Activated T-helper 1 cell treated with Interleukin-2 at 50 U/mL for 16 hours (primary cell): ENCODE data around the gene GOLGA8J.
"Not testable (repeated sequence)": the region's sequence is repeated elsewhere in the genome, so short reads cannot be mapped to it uniquely, and the experiment has no call there.

Experiments used
- DNase-seq: peaks from one replicate; pipeline ENCODE4 v3.0.0-alpha.2; 2020; ENCODE audit warnings: low read depth

GOLGA8J gene

DNA sequence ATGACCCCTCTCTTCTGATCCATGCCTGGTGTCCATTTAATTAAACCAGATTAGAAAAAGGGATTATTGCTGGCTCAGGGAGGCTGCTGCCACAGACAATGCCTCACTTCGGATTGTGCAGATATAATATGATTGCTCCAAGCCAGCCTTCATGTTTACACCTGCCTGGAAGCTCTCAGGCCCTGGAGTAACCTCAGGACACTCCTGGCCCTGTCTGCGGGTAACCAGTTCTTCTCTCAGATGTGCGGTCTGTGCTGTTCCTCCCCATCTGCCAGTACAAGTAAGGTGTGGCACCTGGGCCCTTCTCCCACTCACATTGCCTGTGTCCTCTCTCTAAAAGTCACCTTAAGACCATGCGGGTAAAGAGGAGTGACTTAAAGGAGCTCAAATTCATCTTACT lies 8.8 kb upstream of the GOLGA8J start:
- no peak for DNase-seq

DNA sequence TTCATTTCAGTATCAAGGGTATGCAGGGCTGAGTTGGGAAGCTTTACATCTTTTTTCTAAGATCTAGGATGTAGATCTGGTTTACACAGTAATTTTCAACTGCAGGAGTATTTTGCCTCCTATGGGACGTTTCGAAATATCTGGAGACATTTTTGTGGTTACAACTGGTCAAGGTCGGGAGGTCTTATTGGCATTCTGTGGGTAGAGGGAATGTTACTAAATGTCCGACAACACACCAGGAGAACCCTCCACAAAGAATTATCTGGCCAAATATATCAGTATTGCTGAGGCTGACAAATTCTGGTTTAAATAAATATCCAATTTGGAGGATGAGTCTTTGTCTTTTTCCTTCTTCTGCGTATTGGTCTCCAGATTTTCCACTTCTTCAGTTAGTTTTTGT lies 1.9 kb upstream of the GOLGA8J start:
- not testable (repeated sequence) for DNase-seq

DNA sequence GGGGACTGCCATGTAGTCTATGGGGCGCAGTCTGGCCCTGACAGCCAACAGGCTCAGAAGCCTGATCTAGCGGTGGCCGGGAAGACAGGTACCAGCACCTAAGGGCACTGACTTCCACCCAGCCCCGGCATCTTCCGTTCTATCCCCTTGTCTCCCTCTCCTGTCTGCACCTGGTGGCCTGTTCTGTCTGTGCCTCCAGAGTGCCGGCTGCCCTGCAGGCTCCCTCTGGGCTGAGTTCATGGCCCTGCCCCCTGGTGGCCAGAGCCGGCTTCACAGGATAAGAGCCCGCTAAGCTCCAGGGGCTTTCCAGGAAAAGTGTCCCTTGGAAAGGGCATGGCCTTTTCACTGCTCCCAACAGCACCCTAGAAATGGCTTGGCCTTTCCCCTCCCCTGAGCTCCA lies 15.1 kb downstream of the GOLGA8J start:
- DNase-seq, result not testable (repeated sequence)

DNA sequence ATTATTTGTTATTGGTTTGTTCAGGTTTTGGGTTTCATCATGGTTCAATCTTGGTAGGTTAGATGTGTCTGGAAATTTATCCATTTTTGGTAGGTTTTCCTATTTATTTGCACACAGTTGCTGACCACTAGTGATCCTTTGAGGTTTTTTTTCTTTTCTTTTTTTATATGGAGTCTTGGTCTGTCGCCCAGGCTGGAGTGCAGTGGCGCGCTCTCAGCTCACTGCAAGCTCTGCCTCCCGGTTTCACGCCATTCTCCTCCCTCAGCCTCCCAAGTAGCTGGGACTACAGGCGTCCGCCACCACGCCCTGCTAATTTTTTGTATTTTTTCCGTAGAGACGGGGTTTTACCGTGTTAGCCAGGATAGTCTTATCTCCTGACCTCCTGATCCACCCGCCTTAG lies 20.1 kb downstream of the GOLGA8J start:
- not testable (repeated sequence) for DNase-seq

DNA sequence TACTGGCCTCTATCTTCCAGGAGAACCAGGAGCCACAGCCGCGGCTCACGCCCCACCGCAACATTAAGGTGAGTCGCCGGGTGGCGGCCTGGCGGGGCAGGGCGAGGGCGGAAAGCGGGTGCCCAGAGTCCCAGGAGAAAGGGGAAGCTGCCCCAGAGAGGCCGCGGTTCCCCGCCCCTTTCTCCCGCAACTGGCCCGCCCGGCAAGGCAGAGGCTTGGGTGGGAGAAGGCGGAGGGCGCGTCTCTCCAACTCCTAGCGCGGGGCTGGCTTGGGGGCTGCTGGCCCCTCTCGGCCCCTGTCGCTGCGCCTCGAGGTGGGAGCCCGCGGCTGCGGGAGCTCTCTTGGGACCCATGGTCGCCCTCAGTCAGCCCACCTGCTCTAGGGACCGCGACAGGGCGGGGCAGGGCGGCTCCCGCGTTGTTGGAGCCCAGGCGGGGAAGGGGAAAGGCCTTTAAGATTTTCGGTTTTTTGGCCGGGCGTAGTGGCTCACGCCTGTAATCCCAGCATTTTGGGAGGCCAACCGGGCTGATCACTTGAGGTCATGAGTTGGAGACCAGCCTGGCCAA lies 21.3 kb downstream of the GOLGA8J start:
- not testable (repeated sequence) for DNase-seq

DNA sequence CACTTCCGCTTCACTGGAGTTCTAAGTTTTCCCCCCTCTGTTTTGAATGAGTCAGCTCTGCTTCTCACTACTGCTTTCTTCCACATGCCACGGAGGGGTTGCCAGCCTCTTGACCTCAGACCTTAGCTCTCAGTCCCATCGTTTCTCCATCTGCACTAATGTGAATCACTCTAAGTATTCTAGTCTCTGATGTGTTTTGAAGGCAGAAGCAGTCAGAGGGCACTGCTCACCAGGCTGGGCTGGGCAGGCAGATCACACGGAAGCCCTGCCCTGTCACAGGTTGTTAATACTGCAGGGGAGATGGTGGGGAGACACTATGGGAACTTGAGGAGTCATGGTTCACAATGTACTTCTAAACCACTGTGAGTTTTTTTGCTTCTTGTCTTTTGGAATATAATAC lies 27.8 kb downstream of the GOLGA8J start:
- not testable (repeated sequence) for DNase-seq

DNA sequence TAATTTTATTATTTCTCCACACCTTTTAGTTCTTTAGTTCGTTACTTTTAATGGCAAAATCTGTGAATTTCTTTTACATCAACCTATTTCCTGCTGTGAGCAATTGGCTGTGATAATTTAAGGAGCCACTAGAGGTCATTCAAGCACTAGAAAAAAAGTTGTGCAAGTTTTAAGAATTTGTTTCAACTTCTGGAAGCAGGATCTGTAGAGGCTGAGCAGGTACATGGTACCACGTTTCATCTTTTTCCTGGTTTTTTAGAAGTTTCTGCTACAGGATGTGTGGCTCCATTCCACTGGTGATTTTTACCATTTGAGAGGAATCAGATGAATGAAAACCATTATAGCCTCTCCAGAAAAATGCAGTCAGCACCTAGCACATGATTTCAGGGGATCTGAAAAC lies 47.3 kb downstream of the GOLGA8J start:
- DNase-seq, result not testable (repeated sequence)

DNA sequence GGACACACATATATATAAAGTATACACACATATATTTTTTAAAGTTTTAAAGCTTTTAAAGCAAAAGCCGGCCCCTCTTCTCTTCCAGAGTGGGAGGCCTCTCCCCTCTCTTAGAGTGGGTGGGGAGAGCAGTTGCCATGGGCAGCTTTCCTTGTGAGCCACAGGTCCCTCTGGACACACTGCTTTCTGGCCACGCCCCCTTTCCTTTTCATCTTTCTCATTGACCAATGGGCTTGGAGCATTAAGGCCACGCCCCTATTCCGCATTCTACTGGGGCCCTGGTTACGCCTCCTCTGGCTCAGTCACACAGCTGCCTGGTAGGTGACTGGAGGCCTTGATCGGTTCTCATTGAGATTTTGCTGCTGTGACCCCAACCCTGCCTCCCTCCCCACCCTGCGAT lies 52.0 kb downstream of the GOLGA8J start, which contains the start of gene GOLGA8T:
Gene GOLGA8T (plus strand): TSS at position 301 of the 400 bp plus-strand sequence. CDS start 98 bp downstream, at position 399.
- DNase-seq, result not testable (repeated sequence)
